ENCODE data around the gene DRC3.

Gene DRC3

GRCh38 chr17:18056214-18056613 lies 83.6 kb downstream of the DRC3 start:
- no peak for DNase-seq (ENCODE audit: low spot score)

- DNase-seq (ENCODE audit: low spot score): no peak
These were observed 86.6 kb downstream of the DRC3 start for GRCh38 chr17:18059283-18059682.

GRCh38 chr17:18064053-18064452 lies 91.4 kb downstream of the DRC3 start:
- no peak for DNase-seq (ENCODE audit: low spot score)

- no peak for DNase-seq (ENCODE audit: low spot score)
These were observed 92.9 kb downstream of the DRC3 start for GRCh38 chr17:18065546-18065945.

All from AG20443 (cell line).